SK-N-SH (cell line): ENCODE measurements around the gene RNF180.

Experiments
- FOXJ3 ChIP-seq: sonication (generic); formaldehyde crosslinking; IDR thresholded peaks from 2 replicates; pipeline ENCODE4 v1.5.1; 2020; ENCODE audit warnings: mild to moderate bottlenecking, missing genetic modification reagents
- GABPA ChIP-seq: IDR thresholded peaks from 2 replicates; pipeline ENCODE4 v1.4.0; 2012; ENCODE audit warnings: low read depth, mild to moderate bottlenecking
- POLR2AphosphoS5 ChIP-seq: IDR thresholded peaks from 2 replicates; pipeline ENCODE4 v1.6.1; 2012; ENCODE audit warnings: low read depth, low read length
- RAD21 ChIP-seq: IDR thresholded peaks from 2 replicates; pipeline ENCODE4 v1.6.1; 2012; ENCODE audit warnings: mild to moderate bottlenecking, low read length
- TAF1 ChIP-seq: IDR thresholded peaks from 2 replicates; pipeline ENCODE4 v1.6.1; 2012; ENCODE audit warnings: low read depth, mild to moderate bottlenecking, low read length, moderate library complexity, borderline replicate concordance
- YY1 ChIP-seq: IDR thresholded peaks from 2 replicates; pipeline ENCODE4 v1.4.0; 2012; ENCODE audit warnings: low read depth, mild to moderate bottlenecking
- TF ChIP-seq, protein P1 (sequence below): fragments of 200-600 bp; sonication (generic); IDR thresholded peaks from 2 replicates; pipeline ENCODE4 v1.6.1; 2017; ENCODE audit warnings: antibody characterized with exemption, mild to moderate bottlenecking, moderate library complexity

GRCh38 chr5:64125521-64125920 lies 40.1 kb upstream of the RNF180 start:
- TF ChIP-seq GABPA, result no peak
- no peak for TF ChIP-seq POLR2AphosphoS5
- TF ChIP-seq RAD21, result no peak
- no peak for TF ChIP-seq YY1
- TF ChIP-seq TAF1, result no peak
- no peak for TF ChIP-seq FOXJ3 (CRISPR knock-in tag)
- TF ChIP-seq, protein P1, sequence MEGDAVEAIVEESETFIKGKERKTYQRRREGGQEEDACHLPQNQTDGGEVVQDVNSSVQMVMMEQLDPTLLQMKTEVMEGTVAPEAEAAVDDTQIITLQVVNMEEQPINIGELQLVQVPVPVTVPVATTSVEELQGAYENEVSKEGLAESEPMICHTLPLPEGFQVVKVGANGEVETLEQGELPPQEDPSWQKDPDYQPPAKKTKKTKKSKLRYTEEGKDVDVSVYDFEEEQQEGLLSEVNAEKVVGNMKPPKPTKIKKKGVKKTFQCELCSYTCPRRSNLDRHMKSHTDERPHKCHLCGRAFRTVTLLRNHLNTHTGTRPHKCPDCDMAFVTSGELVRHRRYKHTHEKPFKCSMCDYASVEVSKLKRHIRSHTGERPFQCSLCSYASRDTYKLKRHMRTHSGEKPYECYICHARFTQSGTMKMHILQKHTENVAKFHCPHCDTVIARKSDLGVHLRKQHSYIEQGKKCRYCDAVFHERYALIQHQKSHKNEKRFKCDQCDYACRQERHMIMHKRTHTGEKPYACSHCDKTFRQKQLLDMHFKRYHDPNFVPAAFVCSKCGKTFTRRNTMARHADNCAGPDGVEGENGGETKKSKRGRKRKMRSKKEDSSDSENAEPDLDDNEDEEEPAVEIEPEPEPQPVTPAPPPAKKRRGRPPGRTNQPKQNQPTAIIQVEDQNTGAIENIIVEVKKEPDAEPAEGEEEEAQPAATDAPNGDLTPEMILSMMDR, result no peak
